Right lobe of liver (tissue), 6 donors: Measurements from ENCODE around the gene COX17. TPM values are rescaled to one million over a fixed set of nuclear protein-coding genes. Genes with fewer than 3 reads are reported as not detected.
A peak's percentile ranks its signal among the peaks of the same experiment; 100 is the strongest.

Experiments used
- ATAC-seq, 4 donors: fragments of 200-7000 bp; cut with Tn5 transposase; one replicate each; pipeline ENCODE4 v1.9.1; 2020; ENCODE audit warnings: mild to moderate bottlenecking in 4 of 4, moderate library complexity in 4 of 4
- DNase-seq, 3 donors: peaks; one replicate each; pipeline ENCODE4 v3.0.0-alpha.2; 2020
- H3K27ac ChIP-seq, 3 donors: fragments of 200-600 bp; one replicate each; pipeline ENCODE4 v1.8.0; 2022
- H3K27me3 ChIP-seq, 2 donors: fragments of 200-600 bp; one replicate each; pipeline ENCODE4 v1.8.0; 2022
- H3K36me3 ChIP-seq, 4 donors: fragments of 200-600 bp; sonication (generic) in 1 of 4; one replicate each; pipeline versions ENCODE4 v1.5.1 to v1.8.0; 2017 to 2022; ENCODE audit warnings: control low read depth in 1 of 4
- H3K4me1 ChIP-seq, 4 donors: fragments of 200-600 bp; sonication (generic) in 1 of 4; one replicate each; pipeline versions ENCODE4 v1.5.1 to v1.8.0; 2017 to 2022; ENCODE audit warnings: control low read depth in 1 of 4
- H3K4me3 ChIP-seq, 3 donors: fragments of 200-600 bp; one replicate each; pipeline ENCODE4 v1.8.0; 2022
- H3K9me3 ChIP-seq, 4 donors: fragments of 200-600 bp; sonication (generic) in 1 of 4; one replicate each; pipeline versions ENCODE4 v1.5.1 to v1.8.0; 2017 to 2022; ENCODE audit warnings: control low read depth in 1 of 4
- POLR2A ChIP-seq: fragments of 450-650 bp; IDR thresholded peaks from one replicate; pipeline ENCODE4 v1.6.1; 2017; ENCODE audit warnings: antibody characterized with exemption, mild to moderate bottlenecking
- WGBS: methylation state at CpG from one replicate; pipeline ENCODE4 v1.1.6; 2018; ENCODE audit warnings: low coverage, low lambda C conversion rate; ENCODE audit not compliant: insufficient coverage; ENCODE audit errors: missing lambda C conversion rate; 5-methylcytosine and 5-hydroxymethylcytosine counted together
- intact Hi-C, 2 donors: fragments of 100-400 bp; cut with DNase I; formaldehyde crosslinking; loops; one replicate each; pipeline versions ENCODE4 v1.11.2 to v1.14.1; 2022
- total RNA-seq, 6 experiments: library from RNA; depleted of rRNA in 2 of 6; stranded (reverse); fragments of >200 nt in 2 of 6; fragmentation: NEBNext Ultra II Directional in 3 of 6; extraction: Animal tissue kit (Norgen Biotek cat#: 25700) in 3 of 6; gene quantifications; one replicate each; pipeline versions ENCODE4 v1.1.0 to v1.2.4, GENCODE V29; 2016 to 2023
- TF ChIP-seq, protein P1 (sequence below), 4 donors: fragments of 200-600 bp in 3 of 4; fragments of 450-650 bp in 1 of 4; IDR thresholded peaks; one replicate each; pipeline versions ENCODE4 v1.5.1 to v1.8.0; 2016 to 2022; ENCODE audit warnings: antibody characterized with exemption in 4 of 4, mild to moderate bottlenecking in 2 of 4
- donor health status: DM: no; HTN: yes; CAD: no.
- donor health status: DM: no; HTN: no; CAD: no.
- donor health status: DM: no; HTN: no; CAD: no.
- donor health status: DM: no; HTN: yes; CAD: no.
- donor health status: DM: no; HTN: yes; CAD: no.

Gene COX17
- total RNA-seq, 6 experiments from 2014 or later = 23.9 to 40.8 (median 33.0) TPM

DNA sequence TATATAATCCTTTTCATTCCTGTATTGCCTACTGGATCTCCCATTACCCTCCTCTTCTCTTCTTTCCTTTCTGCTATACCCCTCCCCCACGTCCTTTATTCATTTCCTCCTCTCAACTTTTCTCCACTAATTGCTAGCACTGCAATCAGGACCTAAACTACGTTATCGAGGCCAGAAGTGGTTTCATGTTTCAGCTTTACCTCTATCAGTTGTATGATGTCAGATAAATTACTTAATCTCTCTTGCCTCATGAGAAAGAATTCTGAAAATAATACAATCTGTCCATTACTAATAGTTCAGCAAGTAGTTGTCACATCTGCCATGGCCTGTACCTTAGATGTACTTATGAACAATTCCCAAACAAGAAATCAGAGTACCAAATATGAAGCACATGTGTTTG is 27.4 kb downstream of the COX17 start:
- intact Hi-C loops = no loop called here
- H3K4me3 ChIP-seq = no peak overlapping the region
- peaks cover 0 to 8% (median 1%) of the 10 kb centered on the region in 4 donors for H3K4me1 ChIP-seq
- no peaks in the 10 kb centered on the region for H3K36me3 ChIP-seq
- TF ChIP-seq, protein P1, sequence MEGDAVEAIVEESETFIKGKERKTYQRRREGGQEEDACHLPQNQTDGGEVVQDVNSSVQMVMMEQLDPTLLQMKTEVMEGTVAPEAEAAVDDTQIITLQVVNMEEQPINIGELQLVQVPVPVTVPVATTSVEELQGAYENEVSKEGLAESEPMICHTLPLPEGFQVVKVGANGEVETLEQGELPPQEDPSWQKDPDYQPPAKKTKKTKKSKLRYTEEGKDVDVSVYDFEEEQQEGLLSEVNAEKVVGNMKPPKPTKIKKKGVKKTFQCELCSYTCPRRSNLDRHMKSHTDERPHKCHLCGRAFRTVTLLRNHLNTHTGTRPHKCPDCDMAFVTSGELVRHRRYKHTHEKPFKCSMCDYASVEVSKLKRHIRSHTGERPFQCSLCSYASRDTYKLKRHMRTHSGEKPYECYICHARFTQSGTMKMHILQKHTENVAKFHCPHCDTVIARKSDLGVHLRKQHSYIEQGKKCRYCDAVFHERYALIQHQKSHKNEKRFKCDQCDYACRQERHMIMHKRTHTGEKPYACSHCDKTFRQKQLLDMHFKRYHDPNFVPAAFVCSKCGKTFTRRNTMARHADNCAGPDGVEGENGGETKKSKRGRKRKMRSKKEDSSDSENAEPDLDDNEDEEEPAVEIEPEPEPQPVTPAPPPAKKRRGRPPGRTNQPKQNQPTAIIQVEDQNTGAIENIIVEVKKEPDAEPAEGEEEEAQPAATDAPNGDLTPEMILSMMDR (IDR thresholded peaks at IDR 0.05) = no peak
- TF ChIP-seq POLR2A = no peak
- H3K27me3 ChIP-seq = no peaks in the 10 kb centered on the region
- no peak overlapping the region for H3K27ac ChIP-seq
- no peaks in the 10 kb centered on the region for H3K9me3 ChIP-seq
- WGBS = 46% methylated on average over 3 of the region's 3 CpGs
- no peak for DNase-seq
- ATAC-seq = no peak

DNA sequence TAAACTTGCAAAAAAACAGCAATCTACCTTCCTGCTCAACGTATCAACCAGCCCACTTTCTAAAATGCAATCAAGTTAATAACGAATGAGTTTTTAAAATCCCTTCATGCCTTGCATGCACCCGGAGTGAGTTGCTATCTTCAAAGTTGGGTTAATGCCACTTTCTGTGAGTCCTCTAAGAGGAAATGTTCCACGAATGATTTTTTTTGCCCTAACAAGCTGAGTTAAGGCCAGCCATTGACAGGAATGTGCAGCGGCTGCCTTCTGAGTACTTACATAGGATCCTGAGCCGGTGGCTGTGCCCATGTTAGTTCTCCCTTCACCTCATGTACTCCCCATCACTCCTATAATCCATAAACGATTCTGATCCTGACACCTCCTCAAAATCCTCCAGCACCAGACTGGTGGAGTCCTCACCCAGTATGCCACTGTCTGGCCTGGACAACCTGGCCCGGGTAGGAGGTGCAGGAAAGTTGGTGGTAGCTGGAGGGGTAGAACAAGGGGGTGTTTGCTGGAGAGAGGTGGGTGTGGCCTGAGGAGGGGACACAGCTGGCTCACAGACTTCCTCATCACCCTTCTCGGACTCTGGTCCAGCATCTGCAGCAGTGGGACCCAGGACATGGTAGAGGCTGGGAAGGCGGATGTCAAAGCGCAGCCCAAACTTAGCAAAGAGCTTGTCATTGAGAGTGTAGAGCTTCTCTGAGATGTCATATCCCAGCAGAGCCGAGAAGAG is 29.2 kb downstream of the COX17 start:
- Histone ChIP-seq H3K27ac (no peak overlapping the region), H3K4me3 (no peak overlapping the region), H3K9me3 (no peaks in the 10 kb centered on the region), H3K27me3 (no peaks in the 10 kb centered on the region), H3K36me3 (no peaks in the 10 kb centered on the region), H3K4me1 (peaks cover 0 to 8% (median 1%) of the 10 kb centered on the region in 4 donors)
- no peak for DNase-seq
- no peak for ATAC-seq
- WGBS = 66% methylated on average over 12 of the region's 12 CpGs
- intact Hi-C loops = no loop called here
- TF ChIP-seq POLR2A = no peak
- TF ChIP-seq, protein P1 (IDR thresholded peaks at IDR 0.05) = no peak

DNA sequence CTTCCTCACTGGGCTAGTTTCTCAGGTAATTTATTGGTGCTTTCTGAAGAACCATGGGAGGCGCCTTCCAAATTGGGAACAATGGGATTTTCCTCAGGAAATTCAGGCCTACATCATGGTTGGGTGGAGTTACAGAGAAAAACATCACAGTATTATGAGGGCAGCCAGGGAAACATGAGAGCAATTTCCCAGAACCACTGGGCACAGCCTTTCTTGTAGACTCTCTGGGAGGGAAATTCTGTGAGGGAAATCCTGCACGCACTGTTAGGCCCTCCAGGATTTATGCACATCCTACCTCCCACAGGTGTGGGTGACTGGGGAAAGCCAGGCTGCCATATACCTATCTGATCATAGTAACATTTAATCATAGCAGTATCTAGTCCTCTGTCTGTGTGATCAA is 30.0 kb downstream of the COX17 start:
- no peaks in the 10 kb centered on the region for H3K36me3 ChIP-seq
- ATAC-seq (peak in 2 of 4 donors; percentile 25 to 31), DNase-seq (no peak)
- peaks cover 0 to 8% (median 1%) of the 10 kb centered on the region in 4 donors for H3K4me1 ChIP-seq
- H3K27ac ChIP-seq = no peak overlapping the region
- no peak overlapping the region for H3K4me3 ChIP-seq
- H3K9me3 ChIP-seq = no peaks in the 10 kb centered on the region
- TF ChIP-seq, protein P1 (IDR thresholded peaks at IDR 0.05) = no peak
- TF ChIP-seq POLR2A = no peak
- H3K27me3 ChIP-seq = no peaks in the 10 kb centered on the region
- 78% methylated on average over 2 of the region's 2 CpGs for WGBS
- intact Hi-C loops = no loop called here

DNA sequence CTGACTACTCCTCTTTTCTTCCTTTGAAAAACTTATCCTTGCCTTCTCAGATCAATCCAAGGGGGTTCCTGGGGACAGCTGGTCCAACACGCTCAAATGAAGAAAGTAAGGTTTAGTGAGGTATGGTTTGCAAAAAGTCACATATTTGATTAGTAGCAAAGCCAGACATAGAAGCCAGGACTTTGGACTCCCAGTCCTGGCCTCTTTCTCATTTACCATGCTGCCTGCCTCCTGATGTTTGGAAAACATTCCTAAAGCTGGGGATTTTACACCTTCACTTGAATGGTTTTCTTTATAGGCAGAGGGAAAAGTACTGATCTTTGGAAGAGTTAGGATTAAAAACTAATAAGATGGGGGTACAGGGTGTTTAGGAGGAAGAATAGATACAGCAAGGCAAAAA is 31.4 kb downstream of the COX17 start:
- Histone ChIP-seq H3K27ac (peak overlapping the region; percentile 27 to 42 (median 28)), H3K9me3 (no peaks in the 10 kb centered on the region), H3K36me3 (no peaks in the 10 kb centered on the region), H3K4me1 (peaks cover 0 to 8% (median 1%) of the 10 kb centered on the region in 4 donors), H3K4me3 (no peak overlapping the region), H3K27me3 (no peaks in the 10 kb centered on the region)
- 25% methylated on average over 1 of the region's 1 CpG for WGBS
- ATAC-seq (peak; percentile 92 to 96 (median 95)), DNase-seq (no peak)
- TF ChIP-seq POLR2A = no peak
- TF ChIP-seq, protein P1 (IDR thresholded peaks at IDR 0.05) = no peak
- intact Hi-C loops = no loop called here
